B cell (primary cell): ENCODE data around the gene ASMTL.

Source experiments
- CTCF ChIP-seq: fragments of 200-600 bp; IDR thresholded peaks from one replicate; pipeline ENCODE4 v1.8.0; 2022; ENCODE audit warnings: antibody characterized with exemption, mild to moderate bottlenecking
- EZH2 ChIP-seq: IDR thresholded peaks from 2 replicates; pipeline ENCODE4 v1.6.1; 2012; ENCODE audit warnings: borderline replicate concordance, low read depth, mild to moderate bottlenecking, moderate library complexity, low read length; ENCODE audit not compliant: insufficient read depth, poor library complexity, severe bottlenecking

- TF ChIP-seq CTCF (no peak), EZH2 (no peak)
These were observed 58.7 kb downstream of the ASMTL start for GRCh38 chrX:1393871-1394615.
